RPMI8226 (cell line): ENCODE results near the gene SBF2.
"Not testable (repeated sequence)": the region's sequence is repeated elsewhere in the genome, so short reads cannot be mapped to it uniquely, and the experiment has no call there.

Source experiments
- DNase-seq: peaks from one replicate; pipeline ENCODE4 v3.0.0-alpha.2; 2015

SBF2 gene

DNA sequence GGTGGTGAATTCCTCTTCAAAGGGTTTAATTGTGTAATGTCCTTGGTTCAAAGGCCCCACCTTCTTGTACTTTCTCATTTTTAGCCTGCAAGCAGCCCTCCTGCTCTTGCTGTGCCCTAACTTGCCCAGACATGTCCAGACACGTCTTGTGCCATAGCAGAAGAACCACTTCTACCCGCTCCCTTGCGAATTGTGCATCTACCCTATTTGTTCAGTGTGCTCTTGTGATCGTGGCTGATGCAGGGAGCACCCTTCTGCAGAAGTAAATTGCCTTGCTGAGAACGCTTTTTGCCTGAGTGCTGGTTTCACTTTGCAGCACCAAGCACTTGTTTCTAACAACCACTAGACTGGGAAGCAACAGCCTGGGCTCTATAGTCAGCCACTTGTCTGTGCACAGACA is 249.4 kb downstream of the SBF2 start:
- DNase-seq = no peak

DNA sequence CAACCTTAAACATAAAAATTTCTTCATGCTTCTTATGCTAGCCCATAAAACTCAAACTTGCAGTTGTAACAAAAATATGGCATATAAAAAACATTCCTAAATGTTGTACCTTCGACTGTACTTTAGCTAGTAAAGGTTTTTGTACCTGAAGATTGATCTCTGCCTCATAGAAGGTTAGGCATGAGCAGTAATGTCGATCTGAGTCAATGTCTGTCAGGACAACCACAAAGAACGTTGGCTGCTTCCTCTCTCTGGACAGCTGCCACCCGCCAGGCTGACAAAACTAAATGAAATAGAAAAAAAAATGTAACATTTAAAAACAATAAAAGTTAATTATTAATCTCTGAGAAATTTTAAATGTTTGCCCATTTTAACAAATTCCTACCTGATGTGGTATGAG is 251.3 kb downstream of the SBF2 start:
- DNase-seq = no peak

DNA sequence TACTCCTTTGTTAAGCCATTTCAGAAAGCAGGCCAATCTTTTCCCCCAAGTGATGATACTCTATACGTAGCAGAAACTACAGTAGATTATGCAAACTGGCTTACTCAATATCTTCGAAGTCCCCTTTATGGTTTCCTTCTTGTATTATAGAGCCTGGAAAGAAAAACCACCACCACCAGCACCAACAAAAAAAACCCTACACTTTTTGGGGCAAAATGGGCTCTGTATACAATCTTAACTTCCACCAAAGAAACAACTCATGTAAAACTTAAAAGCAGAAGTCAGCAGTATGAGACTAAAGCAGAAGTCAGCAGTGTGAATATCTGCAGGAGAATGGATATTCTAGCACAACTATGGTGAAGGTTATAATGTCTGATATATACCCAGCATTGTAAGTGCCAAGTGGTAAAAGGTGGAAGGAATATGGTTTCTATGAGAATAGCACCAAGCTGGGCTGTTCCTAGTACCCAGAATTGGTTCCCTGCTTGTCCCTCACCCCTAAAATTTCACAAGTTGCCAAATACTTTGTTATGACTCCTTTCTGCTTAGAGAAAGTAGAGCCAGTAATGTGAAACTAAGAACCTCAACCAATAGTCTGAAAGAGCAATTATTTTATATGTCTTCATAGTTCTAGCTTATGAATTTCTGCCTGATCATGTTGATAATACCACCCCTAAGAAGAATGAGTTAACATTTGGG is 252.1 kb downstream of the SBF2 start:
- DNase-seq = no peak

DNA sequence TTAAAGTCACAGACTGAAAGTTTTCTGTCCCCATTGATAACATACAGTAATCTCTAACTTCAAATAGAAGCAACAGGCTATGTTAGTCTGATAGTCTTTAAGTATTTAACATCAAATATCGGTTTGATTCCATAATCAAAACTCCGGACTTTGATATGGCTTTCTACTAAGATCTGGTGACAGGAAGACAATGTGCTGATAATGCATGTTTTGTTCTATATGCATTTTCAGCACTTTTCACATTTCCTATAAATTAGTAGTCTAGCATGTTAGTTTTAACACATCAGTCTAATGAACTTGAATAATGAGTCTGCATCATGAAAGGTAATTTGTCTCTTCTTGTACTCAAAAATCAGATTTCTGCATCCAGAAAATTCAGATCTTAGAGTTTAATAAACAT is 252.7 kb downstream of the SBF2 start:
- no peak for DNase-seq

DNA sequence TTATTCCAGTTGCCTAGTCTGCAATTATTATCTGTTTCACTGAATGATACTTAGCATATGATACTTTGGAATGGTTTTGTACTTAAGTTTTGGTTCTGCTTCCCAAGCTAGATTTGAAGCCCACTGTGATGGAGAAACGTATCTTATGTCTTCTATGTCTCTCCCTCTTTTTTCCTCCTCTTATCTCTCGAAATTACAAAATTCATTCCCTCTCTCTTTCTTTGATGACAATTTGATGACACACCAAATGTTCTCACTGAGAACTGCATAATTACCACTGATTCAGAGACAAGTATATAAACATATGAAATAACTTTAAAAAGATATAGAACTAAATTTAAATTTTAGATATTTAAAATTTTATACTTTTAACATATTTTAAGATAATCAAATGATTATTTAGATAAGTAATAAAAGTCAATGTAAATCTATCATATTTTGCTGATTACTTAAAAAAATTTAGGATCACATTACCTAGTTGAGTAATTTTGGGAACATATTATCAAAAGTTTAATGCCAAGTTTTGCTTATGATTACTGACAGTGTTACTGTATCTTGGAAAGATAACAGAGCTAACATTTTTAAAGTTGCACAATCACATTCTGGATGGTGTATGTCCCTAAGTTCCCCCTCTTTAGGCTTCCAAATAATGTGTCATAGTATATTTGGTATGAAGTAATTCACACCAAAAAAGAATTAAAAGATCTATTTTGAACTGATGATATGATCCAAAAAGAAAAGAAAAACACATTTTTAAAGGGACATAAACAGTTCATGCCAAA is 255.3 kb downstream of the SBF2 start:
- no peak for DNase-seq

DNA sequence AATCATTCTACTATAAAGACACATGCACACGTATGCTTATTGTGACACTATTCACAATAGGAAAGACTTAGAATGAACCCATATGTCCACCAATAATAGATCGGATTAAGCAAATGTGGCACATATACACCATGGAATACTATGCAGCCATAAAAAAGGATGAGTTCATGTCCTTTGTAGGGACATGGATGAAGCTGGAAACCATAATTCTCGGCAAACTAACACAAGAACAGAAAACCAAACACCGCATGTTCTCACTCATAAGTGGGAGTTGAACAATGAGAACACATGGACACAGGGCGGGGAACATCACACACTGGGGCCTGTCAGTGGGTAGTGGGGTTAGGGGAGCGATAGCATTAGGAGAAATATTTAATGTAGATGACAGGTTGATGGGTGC is 258.1 kb downstream of the SBF2 start:
- DNase-seq = not testable (repeated sequence)

DNA sequence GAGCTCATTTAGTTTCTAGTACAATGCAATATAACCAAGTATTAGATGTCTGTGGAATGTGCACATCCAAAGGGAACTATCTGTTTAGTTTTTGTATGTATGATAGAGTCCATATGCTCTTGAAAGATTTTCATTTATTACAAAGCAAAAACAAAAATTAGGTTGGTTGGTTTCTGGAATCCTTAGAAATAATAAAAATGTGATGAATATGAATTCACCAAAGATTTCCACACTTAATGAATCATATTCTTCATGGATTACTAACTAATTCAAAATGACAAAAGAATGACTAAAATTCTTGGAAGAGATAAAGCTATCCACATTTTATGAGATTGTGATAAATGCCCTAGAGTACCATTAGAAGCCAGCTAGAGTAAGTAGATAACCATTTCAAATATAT is 261.1 kb downstream of the SBF2 start:
- DNase-seq = no peak

DNA sequence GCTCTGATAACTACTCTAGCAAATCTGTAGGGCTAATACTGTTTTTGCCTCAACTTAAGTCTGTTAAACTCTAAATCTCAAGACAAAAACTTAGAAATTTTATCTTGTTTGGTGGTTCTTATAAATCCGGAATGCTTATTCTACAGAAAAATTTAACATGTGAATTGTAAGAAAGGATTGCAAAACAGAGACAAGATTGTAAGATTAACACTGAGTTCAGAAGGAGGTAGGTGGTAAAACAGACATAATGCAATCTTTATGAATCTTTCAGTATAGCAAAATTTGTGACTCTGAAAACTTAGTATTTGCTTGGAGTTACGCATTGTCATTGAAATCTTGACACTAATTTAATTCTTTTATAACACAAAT is 263.9 kb downstream of the SBF2 start:
- no peak for DNase-seq

DNA sequence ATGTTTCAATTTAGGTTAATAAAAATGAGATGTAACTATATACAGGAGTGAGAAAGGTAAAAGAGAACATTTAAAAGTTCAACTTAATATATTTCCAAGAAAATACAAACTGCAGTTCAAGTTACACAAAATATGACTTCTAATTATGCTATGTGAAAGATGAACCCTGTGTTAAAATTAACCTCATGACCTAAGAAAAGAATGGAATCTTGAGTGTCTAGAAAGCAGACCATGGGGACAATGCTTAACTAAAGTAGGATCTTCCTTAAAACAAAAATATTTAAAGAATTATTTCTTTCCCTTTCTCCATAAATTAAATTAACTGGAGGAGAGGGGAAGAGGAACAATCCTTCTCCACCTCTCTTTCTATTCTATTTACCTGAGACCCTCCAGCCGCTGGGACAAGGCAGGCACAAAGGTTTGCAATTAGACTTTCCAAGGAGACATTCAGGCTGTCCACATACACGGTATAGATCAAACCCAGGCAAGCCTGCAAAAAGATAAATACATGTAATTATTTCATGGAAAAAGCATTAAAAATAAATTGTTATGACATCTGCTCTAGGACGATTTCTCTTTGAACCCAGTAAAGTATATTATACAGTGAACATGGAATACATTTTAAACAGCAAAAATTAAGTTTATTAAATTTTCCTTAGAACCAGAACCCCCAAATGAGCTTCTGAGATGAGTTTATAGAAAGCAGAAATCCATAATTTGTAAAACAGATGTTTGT is 264.5 kb downstream of the SBF2 start:
- no peak for DNase-seq

DNA sequence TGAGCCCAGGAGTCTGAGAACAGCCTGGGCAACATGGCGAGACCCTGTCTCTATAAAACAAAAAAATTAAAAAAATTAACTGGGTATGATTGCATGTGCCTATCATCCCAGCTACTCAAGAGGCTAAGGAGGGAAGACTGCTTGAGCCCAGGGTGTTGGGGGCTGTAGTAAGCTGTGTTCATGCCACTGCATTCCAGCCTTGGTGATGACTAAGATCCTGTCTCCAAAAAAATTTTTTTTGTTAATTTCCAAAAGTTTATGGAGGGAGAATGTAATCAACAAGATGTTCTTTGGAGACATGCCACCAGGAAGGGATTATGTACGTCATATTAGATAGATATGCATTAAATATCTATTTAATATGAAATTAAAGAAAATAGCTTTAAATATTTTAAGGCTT is 267.5 kb downstream of the SBF2 start:
- DNase-seq = no peak

DNA sequence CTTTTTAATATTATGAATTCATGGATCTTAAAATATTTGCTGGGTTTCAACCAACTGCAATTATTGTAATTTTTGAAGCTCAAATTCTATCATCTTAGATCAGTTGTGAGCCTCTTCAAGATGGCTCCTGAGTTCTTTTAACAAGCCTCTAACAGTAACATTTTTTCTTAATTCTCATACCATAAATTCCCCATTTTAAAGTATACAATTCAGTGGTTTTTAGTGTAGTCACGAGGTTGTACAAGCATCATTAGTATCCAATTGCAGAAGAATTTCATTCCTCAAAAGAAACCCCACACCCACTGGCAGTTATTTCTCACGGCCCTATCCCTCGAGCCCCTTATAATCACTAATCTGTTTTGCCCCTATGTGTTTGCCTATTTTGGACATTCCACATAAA is 270.8 kb downstream of the SBF2 start:
- no peak for DNase-seq

DNA sequence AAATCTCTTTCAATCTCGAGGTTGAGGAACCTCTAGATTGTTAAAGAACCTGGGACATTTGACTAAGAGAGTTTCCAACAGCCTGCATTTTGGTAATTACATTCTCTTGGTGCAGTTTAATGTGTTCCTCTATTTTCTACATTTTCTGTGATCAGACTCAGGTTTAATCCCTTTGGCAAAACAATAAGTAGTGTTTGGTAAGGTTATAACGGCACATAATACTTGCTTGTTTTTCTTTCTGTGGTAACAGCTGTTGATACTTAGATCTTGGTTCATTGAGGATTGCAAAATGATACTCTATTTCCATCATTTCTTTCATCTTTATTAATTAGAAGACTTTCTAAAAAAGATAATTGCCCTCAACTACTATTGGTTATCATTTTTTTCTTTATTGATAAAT is 271.3 kb downstream of the SBF2 start:
- no peak for DNase-seq

DNA sequence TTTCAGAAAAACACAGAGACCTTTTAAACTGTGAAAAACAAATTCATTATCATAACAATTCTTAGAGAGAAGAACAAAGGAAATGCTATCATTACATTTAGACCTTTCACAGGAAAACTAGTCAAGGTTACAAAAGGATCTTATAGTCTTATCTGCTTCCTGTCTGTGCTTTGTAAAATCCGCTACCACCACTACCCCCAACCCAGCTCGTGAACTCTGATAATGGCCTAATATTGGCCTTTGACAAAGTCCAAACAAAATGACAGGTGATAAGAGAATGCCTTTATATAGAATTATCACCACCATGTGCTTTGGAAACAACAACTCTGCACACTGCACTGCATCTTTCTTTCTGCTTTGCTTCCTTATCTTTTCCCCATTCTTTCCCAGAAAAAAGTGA is 272.5 kb downstream of the SBF2 start:
- DNase-seq = no peak

DNA sequence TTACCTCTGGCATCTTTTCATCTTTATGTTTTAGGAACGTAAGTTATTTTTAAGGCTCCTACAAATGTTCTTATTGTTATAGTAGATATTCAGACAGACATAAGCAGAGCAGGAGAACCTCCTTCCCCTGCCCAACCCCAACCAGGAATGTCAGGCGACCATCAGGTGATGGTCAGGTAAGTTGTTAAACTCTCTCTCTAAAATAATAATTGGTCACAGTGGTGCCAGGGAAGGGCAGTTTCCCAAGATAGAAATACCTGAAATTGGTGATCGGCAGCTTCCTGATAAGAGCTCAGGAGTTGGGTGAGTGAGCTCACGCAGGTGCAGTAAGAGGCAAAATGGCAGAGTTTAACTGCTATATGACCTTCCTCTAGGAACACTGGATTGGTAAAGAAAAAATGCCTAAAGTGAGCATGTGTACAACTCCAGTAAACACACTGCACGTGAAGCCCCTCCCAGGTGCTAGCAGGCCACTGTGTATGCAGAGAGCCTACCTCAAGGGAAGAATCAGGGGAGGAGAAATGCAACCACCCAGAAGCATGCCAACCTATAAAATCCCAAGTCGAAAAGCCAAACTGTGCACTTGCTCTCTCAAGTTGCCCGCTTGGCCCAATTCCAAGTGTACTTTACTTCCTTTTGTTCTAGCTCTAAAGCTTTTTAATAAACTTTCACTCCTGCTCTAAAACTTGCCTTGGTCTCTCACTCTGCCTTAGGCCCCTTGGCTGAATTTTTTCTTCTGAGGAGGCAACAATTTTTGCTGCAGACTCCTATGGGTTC is 273.9 kb downstream of the SBF2 start:
- DNase-seq = no peak

DNA sequence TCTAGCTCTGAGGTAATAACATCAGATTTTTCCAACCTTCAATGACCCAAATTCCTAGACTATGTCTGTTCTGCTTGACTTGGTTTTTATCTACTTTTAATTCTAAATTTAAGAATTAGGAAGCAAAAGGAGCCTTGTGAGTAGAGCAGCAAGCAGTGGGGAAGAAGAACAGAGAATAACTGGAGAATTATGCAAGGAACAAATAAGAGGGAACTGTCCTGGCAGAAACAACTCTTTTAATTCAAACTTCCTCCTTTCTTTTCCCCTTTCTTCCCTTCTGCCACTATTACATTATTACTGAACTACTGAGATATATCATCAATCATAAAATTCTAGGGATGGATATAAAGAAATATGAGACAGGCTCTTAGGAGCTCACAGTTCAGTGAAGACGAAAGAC is 276.1 kb downstream of the SBF2 start:
- DNase-seq = no peak

DNA sequence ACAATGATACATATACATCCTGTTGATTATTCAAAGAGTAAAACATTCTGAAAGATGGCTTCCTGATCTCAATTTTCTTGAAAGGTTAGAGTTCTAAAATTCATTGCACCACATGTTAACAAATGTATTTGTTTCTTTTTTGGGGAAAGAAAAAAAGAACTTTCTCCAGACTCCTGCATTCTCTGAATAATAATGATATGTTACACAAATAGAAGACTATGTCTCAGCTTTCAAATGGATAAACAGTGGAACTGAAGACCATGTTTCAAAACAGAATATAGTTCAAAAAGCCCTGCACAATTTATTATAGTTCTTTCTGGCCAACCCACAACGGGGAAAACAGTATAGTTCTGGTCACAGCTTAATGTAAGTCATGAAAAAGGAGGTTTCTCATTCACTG is 277.0 kb downstream of the SBF2 start:
- no peak for DNase-seq

DNA sequence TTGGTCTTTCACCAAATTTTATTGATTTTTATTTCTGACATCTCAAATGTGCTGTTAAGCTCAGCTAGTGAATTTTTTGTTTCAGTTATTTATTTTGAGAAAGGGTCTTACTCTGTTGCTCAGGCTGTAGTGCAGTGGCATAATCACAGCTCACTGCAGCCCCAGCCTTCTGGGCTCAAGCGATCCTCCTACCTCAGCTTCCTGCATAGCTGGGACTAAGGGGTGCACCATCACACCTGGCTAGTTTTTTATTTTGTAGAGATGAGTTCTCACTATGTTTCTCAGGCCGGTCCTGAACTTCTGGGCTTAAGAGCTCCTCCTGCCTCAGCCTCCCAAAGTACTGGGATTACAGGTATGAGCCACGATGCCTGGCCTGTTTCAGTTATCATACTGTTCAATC is 282.0 kb downstream of the SBF2 start:
- DNase-seq = no peak

DNA sequence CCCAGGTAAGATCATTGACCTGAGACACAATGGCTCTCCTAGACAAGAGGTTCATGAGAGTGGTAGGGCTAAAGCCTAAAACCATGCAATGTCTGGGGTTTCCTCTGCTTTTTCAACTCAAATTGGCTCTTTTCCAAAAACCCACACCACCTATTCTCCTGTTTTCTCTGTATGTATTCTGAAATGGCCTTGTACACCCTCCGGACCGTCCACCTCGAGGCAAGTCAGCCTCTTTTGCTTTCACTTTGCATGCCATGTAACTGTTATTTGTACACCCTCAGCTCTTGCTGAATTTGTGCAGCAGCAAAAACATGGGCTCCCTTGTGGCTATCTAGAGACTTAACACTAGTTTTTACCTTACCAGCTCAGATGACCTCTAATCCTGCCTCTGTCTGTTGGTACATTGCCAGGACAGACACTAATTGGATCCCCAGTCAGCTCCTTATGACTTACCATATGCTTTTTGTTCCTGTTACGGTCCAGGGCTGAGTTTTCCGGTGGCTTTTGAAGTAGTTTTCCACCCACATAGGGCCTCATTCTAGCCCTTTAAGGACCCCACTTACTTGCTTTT is 288.0 kb downstream of the SBF2 start:
- DNase-seq = no peak

DNA sequence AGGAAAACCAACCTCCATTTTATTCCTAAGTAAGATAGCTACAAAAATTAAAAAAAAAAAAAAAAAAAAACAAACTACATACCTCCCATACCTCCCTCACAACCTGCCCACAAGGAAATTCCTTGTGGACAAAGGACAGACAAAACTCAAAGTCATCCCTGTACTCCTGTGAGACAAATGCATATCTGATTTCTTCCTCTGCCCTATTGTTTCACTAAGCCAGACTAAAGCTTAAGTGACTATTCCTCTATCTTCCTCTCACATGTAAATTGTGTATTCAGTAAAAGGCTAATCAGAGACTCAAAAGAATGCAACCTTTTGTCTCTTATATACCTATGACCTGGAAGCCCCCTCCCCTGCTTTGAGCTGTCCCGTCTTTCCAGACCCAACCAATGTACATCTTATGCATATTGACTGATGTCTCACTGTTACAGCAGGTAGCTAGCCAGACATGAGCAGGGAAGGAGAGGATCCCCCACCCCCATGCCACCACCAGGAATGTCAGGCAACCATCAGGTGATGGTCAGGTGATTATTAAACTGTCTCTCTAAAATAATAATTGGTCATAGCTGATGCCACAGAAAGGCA is 289.4 kb downstream of the SBF2 start:
- no peak for DNase-seq

DNA sequence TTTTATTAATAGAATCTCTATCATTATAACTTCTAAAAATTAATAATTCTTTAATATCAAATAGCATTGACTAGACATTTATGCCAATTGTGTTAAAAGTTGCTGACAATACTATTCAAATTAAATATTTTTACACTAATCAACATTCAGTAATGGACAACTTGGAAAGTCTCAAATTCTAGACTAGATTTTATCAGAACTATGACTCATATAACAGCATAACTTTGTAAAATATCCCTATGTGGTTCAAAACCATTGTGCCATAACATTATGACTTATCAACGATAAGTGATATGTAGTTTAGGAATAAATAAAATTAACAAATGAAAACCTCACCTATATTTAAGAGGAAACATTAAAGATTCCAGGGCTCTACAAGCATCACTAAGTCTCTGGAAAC is 291.8 kb downstream of the SBF2 start:
- DNase-seq = no peak

DNA sequence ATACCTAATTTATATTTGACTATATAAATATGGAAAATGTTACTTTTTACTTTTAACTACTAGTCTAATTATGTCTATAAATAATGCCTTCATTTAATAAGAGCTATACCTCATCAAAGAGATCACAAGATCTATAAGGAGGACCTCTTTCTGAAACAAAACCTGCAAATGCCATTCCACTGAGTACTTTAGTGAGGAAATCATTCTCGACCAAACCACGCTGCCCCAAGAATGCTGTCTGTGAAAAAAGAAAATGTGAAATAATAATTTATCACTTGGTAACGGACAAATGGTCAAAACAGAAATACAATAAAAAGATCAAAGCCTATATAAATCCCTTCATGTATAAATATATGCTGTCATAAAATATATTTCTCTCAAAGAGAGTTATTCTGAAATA is 301.7 kb downstream of the SBF2 start:
- DNase-seq = no peak

DNA sequence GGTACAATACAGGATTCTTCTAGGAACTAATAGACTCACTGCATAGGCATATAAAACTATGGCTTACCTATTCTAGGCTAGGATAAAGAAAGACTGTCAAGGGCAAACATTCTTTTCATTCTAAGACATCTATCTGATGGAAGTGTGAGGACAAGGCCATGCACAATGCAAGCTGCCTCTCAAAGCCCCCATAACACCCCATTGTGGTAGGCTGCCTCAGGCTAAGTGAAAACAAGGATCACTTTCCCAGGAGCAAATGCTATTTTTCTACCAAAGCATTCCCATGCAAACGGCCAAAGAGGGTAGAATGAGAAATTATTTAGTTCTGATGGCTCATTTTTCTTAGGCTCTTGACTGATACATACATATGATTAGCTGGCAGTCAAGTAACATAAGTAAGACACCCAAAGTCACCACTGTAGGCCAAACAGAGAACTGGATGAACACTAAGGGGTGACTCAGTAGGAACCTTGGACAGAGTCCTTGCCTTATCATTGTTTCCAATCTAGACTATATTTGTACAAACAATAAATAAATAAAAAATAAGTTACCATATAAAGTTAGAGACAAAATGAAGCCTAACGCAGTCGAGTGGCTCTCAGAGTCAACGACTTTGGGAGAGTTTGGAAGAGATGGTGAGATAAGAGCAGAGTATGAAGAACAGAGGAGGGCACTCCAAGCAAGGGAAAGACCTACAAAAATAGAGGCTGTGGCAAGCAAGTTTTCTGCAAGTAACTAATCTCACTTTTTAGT is 303.6 kb downstream of the SBF2 start:
- no peak for DNase-seq
